AG10803 (cell line): Measurements from ENCODE around the gene EP400.
"Not testable (repeated sequence)": the region's sequence is repeated elsewhere in the genome, so short reads cannot be mapped to it uniquely, and the experiment has no call there.

Experiments used
- DNase-seq: peaks from one replicate; pipeline ENCODE4 v3.0.0; 2010; ENCODE audit warnings: low read depth
- H3K4me3 ChIP-seq: 2 replicates; pipeline ENCODE4 v1.5.1; 2011; ENCODE audit warnings: mild to moderate bottlenecking, low read length, control low read depth
- CTCF ChIP-seq: conservative IDR thresholded peaks from 2 replicates; pipeline ENCODE4 v1.5.1; 2011; ENCODE audit warnings: mild to moderate bottlenecking, low read length, control low read depth, inconsistent platforms

The EP400 gene

GRCh38 chr12:131981388-131981787 is 31.6 kb downstream of the EP400 start:
- no peak for DNase-seq
- no peak for TF ChIP-seq CTCF
- no peak overlapping the region for H3K4me3 ChIP-seq

GRCh38 chr12:131982041-131982440 is 32.3 kb downstream of the EP400 start:
- TF ChIP-seq CTCF, result no peak
- no peak for DNase-seq

DNA sequence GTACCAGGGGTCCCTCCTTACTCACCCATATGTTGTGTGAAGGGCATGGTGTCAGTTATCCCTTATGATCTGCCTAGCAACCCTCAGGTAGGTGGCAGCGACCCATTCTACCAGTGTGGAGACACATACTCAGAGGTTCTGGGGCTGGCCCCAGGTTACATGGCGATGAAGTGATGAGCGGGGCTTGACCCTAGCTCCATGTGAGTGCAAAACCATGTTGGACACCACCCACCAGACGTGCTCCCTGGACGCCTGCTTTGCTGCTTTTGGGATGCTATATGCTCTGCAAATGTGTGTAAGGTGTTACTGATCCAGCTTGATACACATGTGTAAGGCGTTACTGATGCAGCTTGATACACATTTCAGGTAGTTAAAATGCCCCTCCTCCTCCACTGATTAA is 33.3 kb downstream of the EP400 start:
- TF ChIP-seq CTCF, result no peak
- H3K4me3 ChIP-seq, result no peak overlapping the region
- no peak for DNase-seq

More at GRCh38 chr12:131982041-131982440, 32.3 kb downstream of the EP400 start:
- H3K4me3 ChIP-seq, result no peak overlapping the region

- no peak for DNase-seq
- no peak for TF ChIP-seq CTCF
- H3K4me3 ChIP-seq, result no peak overlapping the region
These were observed 33.8 kb downstream of the EP400 start for GRCh38 chr12:131983554-131983953.

- TF ChIP-seq CTCF, result no peak
- DNase-seq, result no peak
- H3K4me3 ChIP-seq, result no peak overlapping the region
These were observed 34.6 kb downstream of the EP400 start for GRCh38 chr12:131984334-131984733.

GRCh38 chr12:131985510-131985875 is 35.8 kb downstream of the EP400 start:
- not testable (repeated sequence) for H3K4me3 ChIP-seq, DNase-seq

DNA sequence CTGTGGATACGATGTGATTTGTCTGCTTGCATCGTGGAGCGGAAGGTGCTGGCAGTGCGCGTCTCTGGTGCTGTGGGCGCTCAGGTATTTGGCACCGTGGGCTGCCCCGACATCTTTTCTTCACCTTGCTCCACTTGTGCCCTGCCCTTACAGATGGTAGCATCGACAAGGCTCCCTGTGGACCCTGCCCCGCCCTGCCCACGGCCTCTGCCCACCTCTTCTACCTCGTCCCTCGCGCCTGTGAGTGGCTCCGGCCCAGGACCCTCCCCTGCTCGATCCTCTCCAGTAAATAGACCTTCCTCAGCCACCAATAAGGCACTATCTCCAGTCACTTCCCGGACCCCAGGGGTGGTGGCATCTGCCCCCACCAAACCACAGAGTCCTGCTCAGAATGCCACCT is 36.6 kb downstream of the EP400 start:
- TF ChIP-seq CTCF, result no peak
- no peak overlapping the region for H3K4me3 ChIP-seq
- no peak for DNase-seq

GRCh38 chr12:131986910-131987309 is 37.2 kb downstream of the EP400 start:
- no peak for DNase-seq
- no peak for TF ChIP-seq CTCF

More at GRCh38 chr12:131986910-131987309, 37.2 kb downstream of the EP400 start:
- H3K4me3 ChIP-seq, result no peak overlapping the region
